DND-41 (cell line): Measurements from ENCODE around the gene NEK10.
A peak's percentile ranks its signal among the peaks of the same experiment; 100 is the strongest.

Source experiments
- ATAC-seq: fragments of 200-7000 bp; cut with Tn5 transposase; 3 replicates; pipeline ENCODE4 v1.9.1; 2021; ENCODE audit warnings: low read depth; ENCODE audit not compliant: insufficient read depth
- DNase-seq: peaks from one replicate; pipeline ENCODE4 v3.0.0-alpha.2; 2020
- H2AFZ ChIP-seq: 2 replicates; pipeline ENCODE4 v1.6.0; 2012; ENCODE audit warnings: low read depth, low read length
- H3K27ac ChIP-seq: 2 replicates; pipeline ENCODE4 v1.5.1; 2012; ENCODE audit warnings: low read length, inconsistent platforms
- H3K27me3 ChIP-seq: fragments of 200-600 bp; sonication (generic); 2 replicates; pipeline ENCODE4 v1.6.0; 2012; ENCODE audit warnings: low read length, mild to moderate bottlenecking, inconsistent platforms; ENCODE audit not compliant: insufficient read depth, poor library complexity
- H3K36me3 ChIP-seq: 2 replicates; pipeline ENCODE4 v1.5.1; 2012; ENCODE audit warnings: low read length, inconsistent platforms; ENCODE audit not compliant: insufficient read depth
- H3K4me1 ChIP-seq: 2 replicates; pipeline ENCODE4 v1.5.1; 2012; ENCODE audit warnings: mild to moderate bottlenecking, low read length; ENCODE audit not compliant: insufficient read depth
- H3K4me2 ChIP-seq: 2 replicates; pipeline ENCODE4 v1.6.0; 2012; ENCODE audit warnings: mild to moderate bottlenecking, moderate library complexity, low read length, inconsistent platforms; ENCODE audit not compliant: insufficient read depth
- H3K4me3 ChIP-seq, 2 experiments: fragments of 200-600 bp in 1 of 2; shearing (Covaris generic) in 1 of 2; 2 replicates each; pipeline ENCODE4 v1.5.1; 2012 to 2016; ENCODE audit warnings: inconsistent platforms in 2 of 2, low read length in 2 of 2, mild to moderate bottlenecking in 2 of 2, low read depth in 1 of 2, moderate library complexity in 1 of 2
- H3K79me2 ChIP-seq: 2 replicates; pipeline ENCODE4 v1.6.0; 2012; ENCODE audit warnings: low read length, inconsistent platforms; ENCODE audit not compliant: insufficient read depth
- H3K9ac ChIP-seq: 2 replicates; pipeline ENCODE4 v1.6.0; 2012; ENCODE audit warnings: low read depth, mild to moderate bottlenecking, inconsistent platforms, low read length, moderate library complexity
- H3K9me3 ChIP-seq: 2 replicates; pipeline ENCODE4 v1.5.1; 2012; ENCODE audit warnings: low read length, moderate library complexity, mild to moderate bottlenecking, inconsistent platforms; ENCODE audit not compliant: insufficient read depth, severe bottlenecking
- H4K20me1 ChIP-seq: 2 replicates; pipeline ENCODE4 v1.6.0; 2012; ENCODE audit warnings: low read length; ENCODE audit not compliant: insufficient read depth
- CTCF ChIP-seq: IDR thresholded peaks from 2 replicates; pipeline ENCODE4 v1.5.1; 2012; ENCODE audit warnings: borderline replicate concordance, low read length, moderate library complexity, mild to moderate bottlenecking; ENCODE audit not compliant: poor library complexity, severe bottlenecking; ENCODE audit errors: extremely low read depth
- EZH2 ChIP-seq: IDR thresholded peaks from 3 replicates; pipeline ENCODE4 v1.6.1; 2012; ENCODE audit warnings: borderline replicate concordance, low read depth, mild to moderate bottlenecking, moderate library complexity, low read length, inconsistent platforms; ENCODE audit not compliant: severe bottlenecking

The NEK10 gene

GRCh38 chr3:27134171-27134796, 234.9 kb downstream of the NEK10 start:
- no peaks in the 10 kb centered on the region for H3K9me3 ChIP-seq
- ATAC-seq (peak; percentile 94), DNase-seq (peak; percentile 68)
- H3K4me2 ChIP-seq, result no peak overlapping the region
- H3K36me3 ChIP-seq, result no peaks in the 10 kb centered on the region
- peak; percentile 93 for TF ChIP-seq CTCF
- TF ChIP-seq EZH2, result no peak
- H3K79me2 ChIP-seq, result no peaks in the 10 kb centered on the region
- no peak overlapping the region for H3K27ac ChIP-seq
- peaks cover 2% of the 10 kb centered on the region for H3K27me3 ChIP-seq
- no peak overlapping the region for H3K4me3 ChIP-seq
- H3K9ac ChIP-seq, result no peak overlapping the region
- no peaks in the 10 kb centered on the region for H4K20me1 ChIP-seq
- no peaks in the 10 kb centered on the region for H3K4me1 ChIP-seq
- H2AFZ ChIP-seq, result no peak overlapping the region

GRCh38 chr3:27133060-27133459, 236.1 kb downstream of the NEK10 start:
- Histone ChIP-seq H3K4me2 (no peak overlapping the region), H3K4me3 (no peak overlapping the region), H3K27me3 (peaks cover 2% of the 10 kb centered on the region), H3K79me2 (no peaks in the 10 kb centered on the region), H3K27ac (no peak overlapping the region), H3K9me3 (no peaks in the 10 kb centered on the region), H2AFZ (no peak overlapping the region), H3K9ac (no peak overlapping the region), H3K36me3 (no peaks in the 10 kb centered on the region), H3K4me1 (no peaks in the 10 kb centered on the region), H4K20me1 (no peaks in the 10 kb centered on the region)
- ATAC-seq (no peak), DNase-seq (no peak)
- TF ChIP-seq EZH2, result no peak
- TF ChIP-seq CTCF, result no peak

GRCh38 chr3:27130796-27131195, 238.4 kb downstream of the NEK10 start:
- Histone ChIP-seq H3K9me3 (no peaks in the 10 kb centered on the region), H3K4me3 (no peak overlapping the region), H3K9ac (no peak overlapping the region), H3K27ac (no peak overlapping the region), H3K36me3 (no peaks in the 10 kb centered on the region), H2AFZ (no peak overlapping the region), H4K20me1 (no peaks in the 10 kb centered on the region), H3K4me1 (no peaks in the 10 kb centered on the region), H3K27me3 (peaks cover 2% of the 10 kb centered on the region), H3K4me2 (no peak overlapping the region), H3K79me2 (no peaks in the 10 kb centered on the region)
- ATAC-seq (no peak), DNase-seq (no peak)
- TF ChIP-seq CTCF, result no peak
- TF ChIP-seq EZH2, result no peak
